GM23338 (cell line): ENCODE data around the gene EPHA8.

Experiments used
- CREB1 ChIP-seq: fragments of 250-450 bp; sonication (Bioruptor Pico); IDR thresholded peaks from 2 replicates; pipeline ENCODE4 v1.5.0; 2020; ENCODE audit warnings: low read depth, mild to moderate bottlenecking, moderate library complexity
- EZH2 ChIP-seq: fragments of 200-600 bp; sonication (generic); IDR thresholded peaks from one replicate; pipeline ENCODE4 v1.8.0; 2017; ENCODE audit warnings: antibody characterized with exemption, mild to moderate bottlenecking, low read depth; ENCODE audit not compliant: unreplicated experiment

DNA sequence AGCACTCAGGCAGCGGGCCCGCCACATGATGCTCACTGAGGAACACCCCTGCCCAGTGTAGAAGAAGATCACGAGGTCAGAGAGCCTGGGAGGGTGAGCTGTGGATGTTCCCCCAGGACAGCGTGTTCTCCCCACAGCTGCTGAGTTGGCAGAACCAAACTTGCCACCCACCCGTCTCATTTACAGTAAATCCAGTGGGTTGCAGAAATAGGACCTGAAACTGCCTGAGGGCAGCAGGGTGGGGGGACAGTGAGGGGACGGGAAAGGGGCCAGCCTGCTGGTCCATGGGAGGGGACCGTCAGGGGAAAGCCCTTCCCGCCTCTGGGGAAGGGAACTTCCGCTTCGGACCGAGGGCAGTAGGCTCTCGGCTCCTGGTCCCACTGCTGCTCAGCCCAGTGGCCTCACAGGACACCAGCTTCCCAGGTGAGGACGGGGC is 89.6 kb downstream of the EPHA8 start, which contains the start of gene C1QB:
- TF ChIP-seq EZH2 (no peak), CREB1 (no peak)
